GM19193 (cell line): ENCODE data around the gene KRTAP10-7.

Experiments used
- POLR2A ChIP-seq: IDR thresholded peaks from 4 replicates; pipeline ENCODE4 v1.6.1; 2011; ENCODE audit not compliant: insufficient read depth, insufficient read length; ENCODE audit errors: extremely low read depth

Gene KRTAP10-7

GRCh38 chr21:44612669-44613229 is 12.4 kb downstream of the KRTAP10-7 start:
- TF ChIP-seq POLR2A: no peak

- TF ChIP-seq POLR2A: no peak
These were observed 13.2 kb downstream of the KRTAP10-7 start for GRCh38 chr21:44613386-44614155.

GRCh38 chr21:44614161-44614631 is 13.8 kb downstream of the KRTAP10-7 start:
- no peak for TF ChIP-seq POLR2A

- no peak for TF ChIP-seq POLR2A
These were observed 14.6 kb downstream of the KRTAP10-7 start for GRCh38 chr21:44614961-44615391.

GRCh38 chr21:44615466-44615865 is 15.1 kb downstream of the KRTAP10-7 start:
- TF ChIP-seq POLR2A: no peak

- TF ChIP-seq POLR2A: no peak
These were observed 15.7 kb downstream of the KRTAP10-7 start for GRCh38 chr21:44615911-44616590.

GRCh38 chr21:44616591-44616926 is 16.2 kb downstream of the KRTAP10-7 start:
- no peak for TF ChIP-seq POLR2A

GRCh38 chr21:44617071-44617501 is 16.7 kb downstream of the KRTAP10-7 start:
- no peak for TF ChIP-seq POLR2A

- TF ChIP-seq POLR2A: no peak
These were observed 18.1 kb downstream of the KRTAP10-7 start for GRCh38 chr21:44618504-44618903.

- TF ChIP-seq POLR2A: no peak
These were observed 18.5 kb downstream of the KRTAP10-7 start for GRCh38 chr21:44618909-44619308.

GRCh38 chr21:44619886-44620285 is 19.5 kb downstream of the KRTAP10-7 start:
- no peak for TF ChIP-seq POLR2A

- TF ChIP-seq POLR2A: no peak
These were observed 23.2 kb downstream of the KRTAP10-7 start for GRCh38 chr21:44623575-44623974.

GRCh38 chr21:44625756-44626155 is 25.4 kb downstream of the KRTAP10-7 start:
- no peak for TF ChIP-seq POLR2A

- no peak for TF ChIP-seq POLR2A
These were observed 25.9 kb downstream of the KRTAP10-7 start for GRCh38 chr21:44626262-44626661.

GRCh38 chr21:44626673-44627143 is 26.3 kb downstream of the KRTAP10-7 start, which contains the start of gene KRTAP10-9:
TSS of gene KRTAP10-9 (plus strand) at chr21:44627093. CDS start at chr21:44627172, 79 bp downstream.
- TF ChIP-seq POLR2A: no peak

- TF ChIP-seq POLR2A: no peak
These were observed 28.5 kb downstream of the KRTAP10-7 start for GRCh38 chr21:44628707-44629391.

- TF ChIP-seq POLR2A: no peak
These were observed 30.0 kb downstream of the KRTAP10-7 start for GRCh38 chr21:44630440-44630839.
